Measurements from ENCODE around the gene NUP98. TPM values are rescaled to one million over a fixed set of nuclear protein-coding genes. Genes with fewer than 3 reads are reported as not detected.

Gene NUP98
- 101 and 114 TPM in 2 replicates for total RNA-seq

GRCh38 chr11:3797329-3798090 lies at the start of gene NUP98:
Gene NUP98, minus strand, starts transcription at chr11:3797554. Its CDS starts 15,437 bp downstream, at chr11:3782117.

GRCh38 chr11:3840870-3841425 lies 43.6 kb upstream of the NUP98 start, which contains the start of gene RHOG:
Gene RHOG, minus strand, starts transcription at chr11:3840959. Its CDS starts 12,821 bp downstream, at chr11:3828138.

GRCh38 chr11:3807909-3808860 lies 10.8 kb upstream of the NUP98 start, which contains the start of gene PGAP2:
Gene PGAP2, plus strand, starts transcription at chr11:3808560. Its CDS starts 2,700 bp downstream, at chr11:3811260.

GRCh38 chr11:3671334-3672254 lies 125.8 kb downstream of the NUP98 start, which contains the start of gene CHRNA10:
Gene CHRNA10, minus strand, starts transcription at chr11:3671384. Its CDS starts 72 bp downstream, at chr11:3671312.

GRCh38 chr11:3644817-3645235 lies 152.5 kb downstream of the NUP98 start, which contains the start of gene ART1:
Gene ART1, plus strand, starts transcription at chr11:3645128. Its CDS starts 14,086 bp downstream, at chr11:3659214.

GRCh38 chr11:3641701-3642070 lies 155.7 kb downstream of the NUP98 start, which contains the start of gene ART5:
Gene ART5, minus strand, starts transcription at chr11:3641992. Its CDS starts 130 bp downstream, at chr11:3641862.

Other genes with a start within 250 kb of the NUP98 start
- 0.28 TPM in 1 of 2 replicates, not detected in the other for gene ART5, start 155.6 kb downstream of the NUP98 start, total RNA-seq
- not detected in 2 replicates for gene ART1, start 152.4 kb downstream of the NUP98 start, total RNA-seq
- 0.56 and 0.96 TPM in 2 replicates for gene CHRNA10, start 126.2 kb downstream of the NUP98 start, total RNA-seq
- gene PGAP2, start 11.0 kb upstream of the NUP98 start, total RNA-seq: 7.9 and 10.2 TPM in 2 replicates
- gene RHOG, start 43.4 kb upstream of the NUP98 start, total RNA-seq: 8.2 and 12.3 TPM in 2 replicates
- 29.9 and 40.3 TPM in 2 replicates for gene STIM1, start 58.1 kb upstream of the NUP98 start, total RNA-seq

Data from regular cardiac myocyte (primary cell).